KG1 (cell line): Measurements from ENCODE around the gene CDH11.

ENCODE experiments used
- DNase-seq: peaks from one replicate; lab custom pipeline; 2025; lab: John Stamatoyannopoulos, UW

Gene CDH11

GRCh38 chr16:65117811-65118448 is 3.9 kb downstream of the CDH11 start:
- peak; percentile 17 for DNase-seq

GRCh38 chr16:65116818-65117430 is 4.9 kb downstream of the CDH11 start:
- DNase-seq, result no peak

- no peak for DNase-seq
These were observed 5.6 kb downstream of the CDH11 start for GRCh38 chr16:65116216-65116615.

GRCh38 chr16:65114527-65114926 is 7.3 kb downstream of the CDH11 start:
- no peak for DNase-seq

GRCh38 chr16:65113441-65113840 is 8.4 kb downstream of the CDH11 start:
- DNase-seq, result no peak

GRCh38 chr16:65111306-65111705 is 10.6 kb downstream of the CDH11 start:
- no peak for DNase-seq

GRCh38 chr16:65106757-65107156 is 15.1 kb downstream of the CDH11 start:
- DNase-seq, result no peak

GRCh38 chr16:65105171-65105570 is 16.7 kb downstream of the CDH11 start:
- no peak for DNase-seq

GRCh38 chr16:65104471-65104870 is 17.4 kb downstream of the CDH11 start:
- no peak for DNase-seq

GRCh38 chr16:65102326-65102725 is 19.5 kb downstream of the CDH11 start:
- DNase-seq, result no peak

- no peak for DNase-seq
These were observed 20.9 kb downstream of the CDH11 start for GRCh38 chr16:65101009-65101408.

- no peak for DNase-seq
These were observed 22.3 kb downstream of the CDH11 start for GRCh38 chr16:65099607-65100006.

GRCh38 chr16:65098916-65099315 is 22.9 kb downstream of the CDH11 start:
- DNase-seq, result no peak

GRCh38 chr16:65097296-65097695 is 24.6 kb downstream of the CDH11 start:
- DNase-seq, result no peak

GRCh38 chr16:65095906-65096305 is 26.0 kb downstream of the CDH11 start:
- no peak for DNase-seq

GRCh38 chr16:65095090-65095728 is 26.7 kb downstream of the CDH11 start:
- no peak for DNase-seq

GRCh38 chr16:65094009-65094408 is 27.9 kb downstream of the CDH11 start:
- no peak for DNase-seq

- DNase-seq, result no peak
These were observed 38.6 kb downstream of the CDH11 start for GRCh38 chr16:65083164-65083857.

- no peak for DNase-seq
These were observed 42.3 kb downstream of the CDH11 start for GRCh38 chr16:65079549-65079948.

GRCh38 chr16:65077181-65077580 is 44.7 kb downstream of the CDH11 start:
- no peak for DNase-seq

- no peak for DNase-seq
These were observed 46.0 kb downstream of the CDH11 start for GRCh38 chr16:65075877-65076276.

- DNase-seq, result no peak
These were observed 50.2 kb downstream of the CDH11 start for GRCh38 chr16:65071433-65072311.
